HepG2 (cell line): Measurements from ENCODE around the gene SLC35B2. TPM values are rescaled to one million over a fixed set of nuclear protein-coding genes. Genes with fewer than 3 reads are reported as not detected.

Source experiments
- ARNT ChIP-seq: fragments of 450-650 bp; IDR thresholded peaks from 2 replicates; pipeline ENCODE4 v1.6.1; 2017
- ARNT2 ChIP-seq: sonication (generic); formaldehyde crosslinking; IDR thresholded peaks from 2 replicates; pipeline ENCODE4 v1.8.0; 2022; ENCODE audit warnings: mild to moderate bottlenecking, low read depth, missing genetic modification reagents, moderate library complexity
- GTF3A ChIP-seq: sonication (generic); formaldehyde crosslinking; conservative IDR thresholded peaks from 2 replicates; pipeline ENCODE4 v1.4.0; 2020; ENCODE audit warnings: mild to moderate bottlenecking, missing genetic modification reagents
- HES4 ChIP-seq: sonication (generic); formaldehyde crosslinking; IDR thresholded peaks from 2 replicates; pipeline ENCODE4 v1.9.0; 2021; ENCODE audit warnings: mild to moderate bottlenecking, missing genetic modification reagents, borderline replicate concordance
- HHEX ChIP-seq: IDR thresholded peaks from 2 replicates; pipeline ENCODE4 v1.6.1; 2016; ENCODE audit warnings: control low read depth
- HOXA5 ChIP-seq: sonication (generic); formaldehyde crosslinking; IDR thresholded peaks from 2 replicates; pipeline ENCODE4 v1.4.0; 2020; ENCODE audit warnings: missing genetic modification reagents
- JUNB ChIP-seq: sonication (generic); formaldehyde crosslinking; IDR thresholded peaks from 2 replicates; pipeline ENCODE4 v1.8.0; 2022; ENCODE audit warnings: missing genetic modification reagents, mild to moderate bottlenecking, borderline replicate concordance
- KDM2A ChIP-seq: sonication (generic); formaldehyde crosslinking; IDR thresholded peaks from 2 replicates; pipeline ENCODE4 v1.4.0; 2020; ENCODE audit warnings: low read depth, missing genetic modification reagents, borderline replicate concordance
- KDM5A ChIP-seq: fragments of 200-600 bp; sonication (generic); IDR thresholded peaks from 2 replicates; pipeline ENCODE4 v1.7.0; 2018; ENCODE audit warnings: antibody characterized with exemption, mild to moderate bottlenecking, low read length, borderline replicate concordance
- MEF2D ChIP-seq: sonication (generic); formaldehyde crosslinking; IDR thresholded peaks from 2 replicates; pipeline ENCODE4 v1.5.1; 2020; ENCODE audit warnings: mild to moderate bottlenecking, missing genetic modification reagents
- MEIS2 ChIP-seq: sonication (generic); formaldehyde crosslinking; IDR thresholded peaks from 2 replicates; pipeline ENCODE4 v1.9.0; 2021; ENCODE audit warnings: mild to moderate bottlenecking, missing genetic modification reagents
- NBN ChIP-seq: fragments of 450-650 bp; conservative IDR thresholded peaks from 2 replicates; pipeline ENCODE4 v1.6.1; 2017
- POGK ChIP-seq: sonication (generic); formaldehyde crosslinking; conservative IDR thresholded peaks from 2 replicates; pipeline ENCODE4 v1.8.0; 2022; ENCODE audit warnings: mild to moderate bottlenecking, moderate library complexity, missing genetic modification reagents
- SAP130 ChIP-seq: IDR thresholded peaks from 2 replicates; pipeline ENCODE4 v1.6.1; 2016; ENCODE audit warnings: low read depth
- SOX13 ChIP-seq, 3 experiments: fragments of 450-650 bp in 1 of 3; sonication (generic) in 1 of 3; formaldehyde crosslinking in 1 of 3; IDR thresholded peaks in 2 of 3; conservative IDR thresholded peaks in 1 of 3; 2 replicates each; pipeline versions ENCODE4 v1.5.0 to v1.6.1; 2016 to 2020; ENCODE audit warnings: antibody characterized with exemption in 1 of 3, mild to moderate bottlenecking in 1 of 3, missing compliant biosample characterization in 1 of 3, missing genetic modification reagents in 1 of 3, moderate library complexity in 1 of 3
- TAF15 ChIP-seq: fragments of 200-400 bp; formaldehyde crosslinking; IDR thresholded peaks from one replicate; pipeline ENCODE4 v1.6.1; 2018; ENCODE audit warnings: mild to moderate bottlenecking, low read depth, low read length; ENCODE audit not compliant: poor library complexity, severe bottlenecking
- ZBTB25 ChIP-seq: IDR thresholded peaks from 2 replicates; pipeline ENCODE4 v1.6.1; 2018; ENCODE audit warnings: missing genetic modification reagents
- ZBTB7A ChIP-seq: sonication (generic); formaldehyde crosslinking; IDR thresholded peaks from 2 replicates; pipeline ENCODE4 v1.8.0; 2022; ENCODE audit warnings: mild to moderate bottlenecking, missing genetic modification reagents
- ZNF235 ChIP-seq: sonication (generic); formaldehyde crosslinking; IDR thresholded peaks from 2 replicates; pipeline ENCODE4 v1.8.1; 2023; ENCODE audit warnings: mild to moderate bottlenecking, missing genetic modification reagents, borderline replicate concordance
- ZNF30 ChIP-seq: sonication (generic); formaldehyde crosslinking; IDR thresholded peaks from 2 replicates; pipeline ENCODE4 v1.5.0; 2020; ENCODE audit warnings: mild to moderate bottlenecking, missing genetic modification reagents
- ZNF382 ChIP-seq: sonication (generic); formaldehyde crosslinking; IDR thresholded peaks from 2 replicates; pipeline ENCODE4 v1.5.0; 2020; ENCODE audit warnings: missing genetic modification reagents, mild to moderate bottlenecking, borderline replicate concordance
- ZNF513 ChIP-seq: sonication (generic); formaldehyde crosslinking; conservative IDR thresholded peaks from 2 replicates; pipeline ENCODE4 v1.5.0; 2020; ENCODE audit warnings: missing genetic modification reagents
- ZNF556 ChIP-seq: sonication (generic); formaldehyde crosslinking; IDR thresholded peaks from 2 replicates; pipeline ENCODE4 v1.4.0; 2020; ENCODE audit warnings: mild to moderate bottlenecking, missing genetic modification reagents, borderline replicate concordance
- ZNF704 ChIP-seq: sonication (generic); formaldehyde crosslinking; IDR thresholded peaks from 2 replicates; pipeline ENCODE4 v1.8.1; 2023; ENCODE audit warnings: mild to moderate bottlenecking, inconsistent platforms, moderate library complexity, missing genetic modification reagents, borderline replicate concordance
- ZNF83 ChIP-seq: sonication (generic); formaldehyde crosslinking; IDR thresholded peaks from 2 replicates; pipeline ENCODE4 v1.4.0; 2020; ENCODE audit warnings: missing genetic modification reagents, mild to moderate bottlenecking, borderline replicate concordance
- polyA plus RNA-seq, 8 experiments: library from polyadenylated mRNA; depleted of rRNA in 3 of 8; stranded (reverse) in 7 of 8; unstranded in 1 of 8; fragments of >200 nt; fragmentation: Illumina TruSeq in 4 of 8; extraction: Trizol in 4 of 8; gene quantifications; 2 replicates each; pipeline versions ENCODE4 v1.2.1 to v1.2.3, GENCODE V29; 2011 to 2016; ENCODE audit warnings: low read depth in 4 of 8, missing spikeins in 1 of 8, mixed read lengths in 1 of 8; ENCODE audit not compliant: insufficient read depth in 1 of 8
- total RNA-seq, 5 experiments: library from RNA; depleted of rRNA; stranded (reverse); fragments of >200 nt; fragmentation: Illumina TruSeq; extraction: Trizol; gene quantifications; 2 replicates each; pipeline ENCODE4 v1.2.3, GENCODE V29; 2016; ENCODE audit warnings: low read depth in 1 of 5

SLC35B2 gene
- total and polyA plus RNA-seq, 2 of the 13 experiments (the other 11 are each of a cell fraction or from before 2014, with no cell fraction given), result 61.1 to 148 TPM

GRCh38 chr6:44237021-44237812 is 20.1 kb downstream of the SLC35B2 start (continued):
- no peak for TF ChIP-seq ARNT
- TF ChIP-seq NBN, result no peak
- no peak; the same call in 1 of the 2 replicates for TF ChIP-seq ARNT2 (CRISPR knock-in tag)
- TF ChIP-seq KDM2A (CRISPR knock-in tag), result no peak; the same call in 1 of the 2 replicates
- TF ChIP-seq HHEX (CRISPR knock-in tag), result no peak
- no peak for TF ChIP-seq ZNF382
- TF ChIP-seq HES4 (CRISPR knock-in tag), result no peak
- no peak for TF ChIP-seq ZNF30 (CRISPR knock-in tag)
- no peak for TF ChIP-seq ZNF513 (CRISPR knock-in tag)
- no peak for TF ChIP-seq JUNB
- no peak; the same call in 1 of the 2 replicates for TF ChIP-seq MEIS2 (CRISPR knock-in tag)
- no peak; the same call in 1 of the 2 replicates for TF ChIP-seq ZNF704
- no peak for TF ChIP-seq ZNF235 (CRISPR knock-in tag)
- TF ChIP-seq TAF15, result no peak
- TF ChIP-seq ZBTB7A, result no peak
- TF ChIP-seq KDM5A, result no peak
- TF ChIP-seq SAP130, result peak; percentile 93
- TF ChIP-seq ZBTB25 (CRISPR knock-in tag), result no peak
- no peak for TF ChIP-seq GTF3A (CRISPR knock-in tag)
- no peak for TF ChIP-seq HOXA5 (CRISPR knock-in tag)
- TF ChIP-seq SOX13 (IDR thresholded peaks at IDR 0.05), result no peak
- no peak for TF ChIP-seq SOX13 (CRISPR knock-in tag; conservative IDR thresholded peaks at IDR 0.05 in 1 of 2, IDR thresholded peaks at IDR 0.05 in 1 of 2)
- peak; percentile 81 for TF ChIP-seq MEF2D (CRISPR knock-in tag)
- TF ChIP-seq ZNF556, result no peak
- no peak for TF ChIP-seq POGK (CRISPR knock-in tag)
- no peak for TF ChIP-seq ZNF83 (CRISPR knock-in tag)
